Neural cell (in vitro differentiated cells): ENCODE results near the gene ZHX3. TPM values are rescaled to one million over a fixed set of nuclear protein-coding genes. Genes with fewer than 3 reads are reported as not detected.

Experiments used
- H2AFZ ChIP-seq: fragments of 200-600, 300-800 bp; sonication (generic), shearing (Covaris generic); 2 replicates; pipeline ENCODE4 v1.6.0; 2014; ENCODE audit warnings: low read depth, mild to moderate bottlenecking, antibody characterized with exemption, low read length, moderate library complexity
- H3F3A ChIP-seq: fragments of 200-600 bp; shearing (Covaris generic); 2 replicates; pipeline ENCODE4 v1.6.1; 2016; ENCODE audit warnings: mild to moderate bottlenecking, moderate library complexity, mixed read lengths, antibody characterized with exemption, low read length; ENCODE audit not compliant: insufficient read depth, poor library complexity, severe bottlenecking
- H3K27ac ChIP-seq: fragments of 200-600, 300-800 bp; sonication (generic), shearing (Covaris generic); 2 replicates; pipeline ENCODE4 v1.5.1; 2014; ENCODE audit warnings: mild to moderate bottlenecking, low read length, moderate library complexity
- H3K27me3 ChIP-seq: fragments of 300-800, 200-600 bp; sonication (generic), shearing (Covaris generic); 2 replicates; pipeline ENCODE4 v1.6.0; 2014; ENCODE audit warnings: mild to moderate bottlenecking, low read depth, low read length, moderate library complexity; ENCODE audit not compliant: insufficient read depth
- H3K36me3 ChIP-seq: fragments of 300-800, 200-600 bp; sonication (generic), shearing (Covaris generic); 2 replicates; pipeline ENCODE4 v1.5.1; 2014; ENCODE audit warnings: mild to moderate bottlenecking, antibody characterized with exemption, low read length, moderate library complexity; ENCODE audit not compliant: insufficient read depth
- H3K4me2 ChIP-seq: fragments of 300-800, 200-600 bp; sonication (generic), shearing (Covaris generic); 2 replicates; pipeline ENCODE4 v1.6.0; 2014; ENCODE audit warnings: mild to moderate bottlenecking, low read length
- H3K4me3 ChIP-seq: fragments of 300-800, 200-600 bp; sonication (generic), shearing (Covaris generic); 2 replicates; pipeline ENCODE4 v1.5.1; 2014; ENCODE audit warnings: mild to moderate bottlenecking, low read length, moderate library complexity
- H3K79me2 ChIP-seq: fragments of 200-600 bp; shearing (Covaris generic); replicated peaks from 2 replicates; pipeline ENCODE4 v1.6.0; 2014; ENCODE audit warnings: mild to moderate bottlenecking, low read length, moderate library complexity; ENCODE audit not compliant: insufficient read depth
- H3K9ac ChIP-seq: fragments of 300-800, 200-600 bp; sonication (generic), shearing (Covaris generic); 2 replicates; pipeline ENCODE4 v1.6.1; 2016; ENCODE audit warnings: mild to moderate bottlenecking, low read length, mixed read lengths
- H3K9me2 ChIP-seq: fragments of 200-600 bp; shearing (Covaris generic); 2 replicates; pipeline ENCODE4 v1.6.1; 2016; ENCODE audit warnings: mild to moderate bottlenecking, low read length, mixed read lengths; ENCODE audit not compliant: insufficient read depth
- H3K9me3 ChIP-seq: fragments of 200-600, 300-800 bp; sonication (generic), shearing (Covaris generic); 2 replicates; pipeline ENCODE4 v1.6.1; 2016; ENCODE audit warnings: mild to moderate bottlenecking, mixed run types, low read length, moderate library complexity, mixed read lengths
- H4K20me1 ChIP-seq: fragments of 200-600 bp; shearing (Covaris generic); 2 replicates; pipeline ENCODE4 v1.6.1; 2016; ENCODE audit warnings: mild to moderate bottlenecking, mixed run types; ENCODE audit not compliant: insufficient read depth
- EP300 ChIP-seq: fragments of 450-650 bp; conservative IDR thresholded peaks from 2 replicates; pipeline ENCODE4 v1.6.1; 2014; ENCODE audit warnings: antibody characterized with exemption, mild to moderate bottlenecking, moderate library complexity; ENCODE audit not compliant: poor library complexity, severe bottlenecking
- EZH2 ChIP-seq: fragments of 200-600, 300-800 bp; shearing (Covaris generic), sonication (generic); IDR thresholded peaks from 2 replicates; pipeline ENCODE4 v1.6.1; 2014; ENCODE audit warnings: antibody characterized with exemption, low read length, borderline replicate concordance, mild to moderate bottlenecking; ENCODE audit not compliant: insufficient read depth, poor library complexity, severe bottlenecking
- MXI1 ChIP-seq: fragments of 450-650 bp; conservative IDR thresholded peaks from 2 replicates; pipeline ENCODE4 v1.6.1; 2014; ENCODE audit warnings: antibody characterized with exemption, mild to moderate bottlenecking; ENCODE audit not compliant: poor library complexity, severe bottlenecking
- POLR2AphosphoS5 ChIP-seq: IDR thresholded peaks from 2 replicates; pipeline ENCODE4 v1.6.1; 2012
- RAD21 ChIP-seq: fragments of 450-650 bp; conservative IDR thresholded peaks from 2 replicates; pipeline ENCODE4 v1.6.1; 2014; ENCODE audit warnings: antibody characterized with exemption, mild to moderate bottlenecking, moderate library complexity
- SMC3 ChIP-seq: fragments of 450-650 bp; conservative IDR thresholded peaks from 2 replicates; pipeline ENCODE4 v1.6.1; 2014; ENCODE audit warnings: antibody characterized with exemption, mild to moderate bottlenecking, moderate library complexity; ENCODE audit not compliant: poor library complexity
- TAF1 ChIP-seq: IDR thresholded peaks from 2 replicates; pipeline ENCODE4 v1.6.1; 2012; ENCODE audit warnings: low read depth
- polyA plus RNA-seq: library from polyadenylated mRNA; depleted of rRNA; stranded (reverse); fragments of >200 nt; gene quantifications from 2 replicates; pipeline ENCODE4 v1.2.3, GENCODE V29; 2014
- TF ChIP-seq, protein P1 (sequence below): IDR thresholded peaks from 2 replicates; pipeline ENCODE4 v1.6.1; 2012; ENCODE audit warnings: borderline replicate concordance
- TF ChIP-seq, protein P2 (sequence below): fragments of 450-650 bp; IDR thresholded peaks from 2 replicates; pipeline ENCODE4 v1.5.1; 2014; ENCODE audit warnings: antibody characterized with exemption, mild to moderate bottlenecking, moderate library complexity; ENCODE audit not compliant: poor library complexity, severe bottlenecking

ZHX3 gene
- polyA plus RNA-seq, 1 donor from 2014 or later: 10.3 TPM

DNA sequence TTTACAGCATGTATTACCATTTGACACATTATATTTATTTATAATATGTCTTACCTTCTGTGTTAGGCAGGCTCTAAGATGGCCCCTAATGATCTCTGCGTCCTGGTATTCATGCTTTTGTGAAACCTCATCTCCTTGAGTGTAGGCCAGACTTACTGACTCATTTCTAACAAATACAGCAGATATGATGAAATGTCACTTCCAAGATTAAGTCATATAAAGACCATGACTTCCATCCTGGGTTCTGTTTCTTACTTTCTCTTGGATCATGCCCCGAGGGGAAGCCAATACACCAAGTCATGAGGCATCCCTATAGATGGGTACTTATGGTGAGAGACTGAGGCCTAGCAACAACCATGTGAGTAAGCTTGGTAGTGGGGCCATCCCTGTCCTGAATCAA, 30.2 kb downstream of the ZHX3 start:
- Histone ChIP-seq H3K4me2 (no peak overlapping the region), H3K79me2 (peaks cover 3% of the 10 kb centered on the region), H3K27ac (no peak overlapping the region), H3K4me3 (no peak overlapping the region), H4K20me1 (no peaks in the 10 kb centered on the region), H3F3A (no peaks in the 10 kb centered on the region), H2AFZ (no peak overlapping the region), H3K9me3 (no peaks in the 10 kb centered on the region), H3K9ac (no peak overlapping the region), H3K27me3 (no peaks in the 10 kb centered on the region), H3K9me2 (no peaks in the 10 kb centered on the region), H3K36me3 (no peaks in the 10 kb centered on the region)
- TF ChIP-seq, protein P1, sequence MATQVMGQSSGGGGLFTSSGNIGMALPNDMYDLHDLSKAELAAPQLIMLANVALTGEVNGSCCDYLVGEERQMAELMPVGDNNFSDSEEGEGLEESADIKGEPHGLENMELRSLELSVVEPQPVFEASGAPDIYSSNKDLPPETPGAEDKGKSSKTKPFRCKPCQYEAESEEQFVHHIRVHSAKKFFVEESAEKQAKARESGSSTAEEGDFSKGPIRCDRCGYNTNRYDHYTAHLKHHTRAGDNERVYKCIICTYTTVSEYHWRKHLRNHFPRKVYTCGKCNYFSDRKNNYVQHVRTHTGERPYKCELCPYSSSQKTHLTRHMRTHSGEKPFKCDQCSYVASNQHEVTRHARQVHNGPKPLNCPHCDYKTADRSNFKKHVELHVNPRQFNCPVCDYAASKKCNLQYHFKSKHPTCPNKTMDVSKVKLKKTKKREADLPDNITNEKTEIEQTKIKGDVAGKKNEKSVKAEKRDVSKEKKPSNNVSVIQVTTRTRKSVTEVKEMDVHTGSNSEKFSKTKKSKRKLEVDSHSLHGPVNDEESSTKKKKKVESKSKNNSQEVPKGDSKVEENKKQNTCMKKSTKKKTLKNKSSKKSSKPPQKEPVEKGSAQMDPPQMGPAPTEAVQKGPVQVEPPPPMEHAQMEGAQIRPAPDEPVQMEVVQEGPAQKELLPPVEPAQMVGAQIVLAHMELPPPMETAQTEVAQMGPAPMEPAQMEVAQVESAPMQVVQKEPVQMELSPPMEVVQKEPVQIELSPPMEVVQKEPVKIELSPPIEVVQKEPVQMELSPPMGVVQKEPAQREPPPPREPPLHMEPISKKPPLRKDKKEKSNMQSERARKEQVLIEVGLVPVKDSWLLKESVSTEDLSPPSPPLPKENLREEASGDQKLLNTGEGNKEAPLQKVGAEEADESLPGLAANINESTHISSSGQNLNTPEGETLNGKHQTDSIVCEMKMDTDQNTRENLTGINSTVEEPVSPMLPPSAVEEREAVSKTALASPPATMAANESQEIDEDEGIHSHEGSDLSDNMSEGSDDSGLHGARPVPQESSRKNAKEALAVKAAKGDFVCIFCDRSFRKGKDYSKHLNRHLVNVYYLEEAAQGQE: no peak
- TF ChIP-seq RAD21 (no peak), POLR2AphosphoS5 (no peak)

- Histone ChIP-seq H3K9me3 (no peaks in the 10 kb centered on the region), H3K27me3 (no peaks in the 10 kb centered on the region), H3K4me2 (no peak overlapping the region), H3F3A (no peaks in the 10 kb centered on the region), H4K20me1 (no peaks in the 10 kb centered on the region), H2AFZ (no peak overlapping the region), H3K27ac (no peak overlapping the region), H3K9ac (no peak overlapping the region), H3K4me3 (no peak overlapping the region), H3K79me2 (peaks cover 3% of the 10 kb centered on the region), H3K36me3 (no peaks in the 10 kb centered on the region), H3K9me2 (no peaks in the 10 kb centered on the region)
- TF ChIP-seq EP300: no peak
- no peak for TF ChIP-seq POLR2AphosphoS5
- TF ChIP-seq TAF1: no peak
- TF ChIP-seq, protein P1: no peak
- no peak for TF ChIP-seq RAD21
- no peak for TF ChIP-seq MXI1
- TF ChIP-seq SMC3: no peak
- TF ChIP-seq, protein P2, sequence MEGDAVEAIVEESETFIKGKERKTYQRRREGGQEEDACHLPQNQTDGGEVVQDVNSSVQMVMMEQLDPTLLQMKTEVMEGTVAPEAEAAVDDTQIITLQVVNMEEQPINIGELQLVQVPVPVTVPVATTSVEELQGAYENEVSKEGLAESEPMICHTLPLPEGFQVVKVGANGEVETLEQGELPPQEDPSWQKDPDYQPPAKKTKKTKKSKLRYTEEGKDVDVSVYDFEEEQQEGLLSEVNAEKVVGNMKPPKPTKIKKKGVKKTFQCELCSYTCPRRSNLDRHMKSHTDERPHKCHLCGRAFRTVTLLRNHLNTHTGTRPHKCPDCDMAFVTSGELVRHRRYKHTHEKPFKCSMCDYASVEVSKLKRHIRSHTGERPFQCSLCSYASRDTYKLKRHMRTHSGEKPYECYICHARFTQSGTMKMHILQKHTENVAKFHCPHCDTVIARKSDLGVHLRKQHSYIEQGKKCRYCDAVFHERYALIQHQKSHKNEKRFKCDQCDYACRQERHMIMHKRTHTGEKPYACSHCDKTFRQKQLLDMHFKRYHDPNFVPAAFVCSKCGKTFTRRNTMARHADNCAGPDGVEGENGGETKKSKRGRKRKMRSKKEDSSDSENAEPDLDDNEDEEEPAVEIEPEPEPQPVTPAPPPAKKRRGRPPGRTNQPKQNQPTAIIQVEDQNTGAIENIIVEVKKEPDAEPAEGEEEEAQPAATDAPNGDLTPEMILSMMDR: no peak
- TF ChIP-seq EZH2: no peak
These were observed 31.2 kb downstream of the ZHX3 start for GRCh38 chr20:41286240-41286851.
